Skeletal muscle tissue (tissue), 2 donors: ENCODE data around the gene PSMD1. TPM values are rescaled to one million over a fixed set of nuclear protein-coding genes. Genes with fewer than 3 reads are reported as not detected.

ENCODE experiments used
- small RNA-seq: library from RNA; depleted of rRNA; stranded (forward); fragments of <200 nt; gene quantifications from one replicate; pipeline ENCODE3, GENCODE V24; 2014
- total RNA-seq: library from RNA; depleted of rRNA; stranded (reverse); fragments of >200 nt; gene quantifications from one replicate; pipeline ENCODE4 v1.2.3, GENCODE V29; 2014

PSMD1 gene
- total RNA-seq, 1 donor from 2014 or later = 85.1 TPM

Small RNAs within 50 kb of the gene (small RNA-seq; reads per million reads assigned to genes)
- not detected for gene RNU1-93P

Other genes starting within 250 kb of the PSMD1 start
- gene ITM2C, start 191.9 kb upstream of the PSMD1 start, total RNA-seq = 84.0 TPM
- not detected for gene GPR55, start 131.6 kb upstream of the PSMD1 start, total RNA-seq
- gene SPATA3, start 60.7 kb upstream of the PSMD1 start, total RNA-seq = not detected
- 1.0 TPM for gene C2orf72, start 19.3 kb upstream of the PSMD1 start, total RNA-seq
- gene HTR2B, start 68.2 kb downstream of the PSMD1 start, total RNA-seq = 0.52 TPM
- gene ARMC9, start 141.8 kb downstream of the PSMD1 start, total RNA-seq = 6.8 TPM